SK-N-SH (cell line): ENCODE data around the gene VWA3A.

Experiments
- CHD2 ChIP-seq: fragments of 150-350 bp; IDR thresholded peaks from 2 replicates; pipeline ENCODE4 v1.6.1; 2018; ENCODE audit warnings: low read length; ENCODE audit not compliant: partially characterized antibody
- CTCF ChIP-seq: fragments of 200-600 bp; sonication (generic); IDR thresholded peaks from 2 replicates; pipeline ENCODE4 v1.6.1; 2017; ENCODE audit warnings: antibody characterized with exemption, mild to moderate bottlenecking, moderate library complexity
- EP300 ChIP-seq, 2 experiments: IDR thresholded peaks; 2 replicates each; pipeline versions ENCODE4 v1.4.0 to v1.6.1; 2012; ENCODE audit warnings: borderline replicate concordance in 1 of 2, low read depth in 1 of 2, low read length in 1 of 2
- EZH2phosphoT487 ChIP-seq: fragments of 200-600 bp; sonication (generic); IDR thresholded peaks from 2 replicates; pipeline ENCODE4 v1.6.1; 2017; ENCODE audit warnings: low read depth, mixed run types, mild to moderate bottlenecking, antibody characterized with exemption, moderate library complexity, borderline replicate concordance
- GATA2 ChIP-seq: sonication (generic); formaldehyde crosslinking; IDR thresholded peaks from 2 replicates; pipeline ENCODE4 v1.5.0; 2020; ENCODE audit warnings: mild to moderate bottlenecking, missing genetic modification reagents
- JUND ChIP-seq: IDR thresholded peaks from 2 replicates; pipeline ENCODE4 v1.4.0; 2012
- MAX ChIP-seq: IDR thresholded peaks from 2 replicates; pipeline ENCODE4 v1.4.0; 2012; ENCODE audit warnings: low read depth
- POLR2AphosphoS5 ChIP-seq: IDR thresholded peaks from 2 replicates; pipeline ENCODE4 v1.6.1; 2012; ENCODE audit warnings: low read depth, low read length
- RAD21 ChIP-seq: IDR thresholded peaks from 2 replicates; pipeline ENCODE4 v1.6.1; 2012; ENCODE audit warnings: mild to moderate bottlenecking, low read length
- REST ChIP-seq: IDR thresholded peaks from 2 replicates; pipeline ENCODE4 v1.6.1; 2012; ENCODE audit warnings: mild to moderate bottlenecking, low read depth, low read length, moderate library complexity
- TAF1 ChIP-seq: IDR thresholded peaks from 2 replicates; pipeline ENCODE4 v1.6.1; 2012; ENCODE audit warnings: low read depth, mild to moderate bottlenecking, low read length, moderate library complexity, borderline replicate concordance

- TF ChIP-seq TAF1 (no peak), EZH2phosphoT487 (no peak), CTCF (no peak), POLR2AphosphoS5 (no peak), EP300 (IDR thresholded peaks at IDR 0.05; ENCODE audit: borderline replicate concordance in 1 of 2, low read depth in 1 of 2, low read length in 1 of 2) (no peak), JUND (no peak), MAX (no peak), RAD21 (no peak), REST (no peak), GATA2 (CRISPR knock-in tag) (no peak), CHD2 (no peak)
Measured at GRCh38 chr16:22063888-22064467, 28.4 kb upstream of the VWA3A start.
